Transverse colon (tissue), 4 donors: ENCODE results near the gene CYP4F3. TPM values are rescaled to one million over a fixed set of nuclear protein-coding genes. Genes with fewer than 3 reads are reported as not detected.

ENCODE experiments used
- DNase-seq: peaks from one replicate; pipeline ENCODE4 v3.0.0-alpha.2; 2019
- H3K27ac ChIP-seq, 4 donors: fragments of 200-600 bp; sonication (generic); 2 replicates each; pipeline ENCODE4 v1.5.1; 2016 to 2018; ENCODE audit warnings: inconsistent platforms in 4 of 4
- H3K27me3 ChIP-seq: fragments of 200-600 bp; sonication (generic); 2 replicates; pipeline ENCODE4 v1.5.1; 2017; ENCODE audit warnings: inconsistent platforms
- H3K36me3 ChIP-seq, 4 donors: fragments of 200-600 bp; sonication (generic); 2 replicates each; pipeline ENCODE4 v1.5.1; 2017 to 2019; ENCODE audit warnings: inconsistent platforms in 4 of 4
- H3K4me1 ChIP-seq, 4 donors: fragments of 200-600 bp; sonication (generic); 2 replicates each; pipeline ENCODE4 v1.5.1; 2017 to 2020; ENCODE audit warnings: inconsistent platforms in 4 of 4
- H3K4me3 ChIP-seq, 4 donors: fragments of 200-600 bp; sonication (generic); 1 replicate in 1 of 4; 2 replicates in 3 of 4; pipeline versions ENCODE4 v1.5.1 to v1.6.1; 2017 to 2019; ENCODE audit warnings: inconsistent platforms in 4 of 4
- H3K9me3 ChIP-seq, 2 donors: fragments of 200-600 bp; sonication (generic); 2 replicates each; pipeline ENCODE4 v1.5.1; 2017 to 2019; ENCODE audit warnings: inconsistent platforms in 2 of 2
- EP300 ChIP-seq: sonication (generic); formaldehyde crosslinking; IDR thresholded peaks from one replicate; pipeline ENCODE4 v1.6.1; 2017; ENCODE audit warnings: antibody characterized with exemption, low read depth
- POLR2A ChIP-seq: fragments of 450-650 bp; IDR thresholded peaks from one replicate; pipeline ENCODE4 v1.6.1; 2016; ENCODE audit warnings: antibody characterized with exemption, mild to moderate bottlenecking, moderate library complexity
- POLR2AphosphoS5 ChIP-seq, 3 donors: sonication (generic); formaldehyde crosslinking; IDR thresholded peaks; one replicate each; pipeline ENCODE4 v1.6.1; 2016; ENCODE audit warnings: antibody characterized with exemption in 3 of 3
- WGBS, 2 donors: methylation state at CpG; one replicate each; pipeline ENCODE4 v1.1.5; 2018; ENCODE audit warnings: low coverage in 1 of 2; 5-methylcytosine and 5-hydroxymethylcytosine counted together
- in situ Hi-C, 4 donors: fragments of 200-750 bp; cut with MboI; loops; one replicate each; pipeline versions ENCODE4 v1.15.0 to v1.15.1; 2017; ENCODE audit warnings: low sequenced_read_pairs in 3 of 4, low pct_ligation_motif_present in 1 of 4, low pct_unique_long_range_greater_than_20kb in 1 of 4
- intact Hi-C: fragments of 100-400 bp; cut with DNase I; formaldehyde crosslinking; loops from one replicate; pipeline ENCODE4 v1.15.1; 2023; ENCODE audit warnings: low total_unique reads
- total RNA-seq, 4 donors: library from RNA; depleted of rRNA; stranded (reverse); fragments of >200 nt; gene quantifications; one replicate each; pipeline ENCODE4 v1.1.0, GENCODE V29; 2016
- TF ChIP-seq, protein P1 (sequence below), 5 experiments: fragments of 200-600 bp in 3 of 5; fragments of 450-650 bp in 2 of 5; sonication (generic) in 3 of 5; IDR thresholded peaks; 1 replicate in 2 of 5; 2 replicates in 3 of 5; pipeline ENCODE4 v1.5.1; 2016 to 2017; ENCODE audit warnings: antibody characterized with exemption in 5 of 5, inconsistent platforms in 3 of 5, mild to moderate bottlenecking in 2 of 5, moderate library complexity in 1 of 5

The CYP4F3 gene
- total RNA-seq, 4 donors from 2014 or later: 12.4 to 22.7 (median 16.2) TPM

DNA sequence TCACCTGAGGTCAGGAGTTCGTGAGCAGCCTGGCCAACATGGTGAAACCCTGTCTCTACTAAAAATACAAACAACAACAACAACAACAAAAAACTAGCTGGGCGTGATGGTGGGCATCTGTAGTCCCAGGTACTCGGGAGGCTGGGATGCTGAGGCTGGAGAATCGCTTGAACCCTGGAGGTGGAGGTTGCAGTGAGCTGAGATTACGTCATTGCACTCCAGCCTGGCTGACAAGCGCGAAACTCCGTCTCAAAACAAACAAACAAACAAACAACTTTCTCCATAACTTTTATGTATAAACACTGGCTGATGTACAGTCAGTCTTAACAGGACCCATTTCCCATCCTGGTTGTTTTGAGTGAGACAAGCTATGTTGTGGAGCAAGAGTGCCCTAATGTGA, 31.4 kb upstream of the CYP4F3 start:
- intact Hi-C loops: no loop called here
- Histone ChIP-seq H3K4me3 (no peak overlapping the region), H3K27ac (no peak overlapping the region), H3K4me1 (peaks cover 0 to 6% (median 0%) of the 10 kb centered on the region in 4 donors), H3K36me3 (no peaks in the 10 kb centered on the region), H3K9me3 (no peaks in the 10 kb centered on the region), H3K27me3 (no peaks in the 10 kb centered on the region)
- in situ Hi-C loops: loop anchor here in 2 of 4 donors (25.0 kb wide), 1 partner anchor 403 kb away; no protein-coding TSS in a partner anchor
- no peak for DNase-seq
- 76 to 92% methylated on average over 6 to 8 of the region's 8 CpGs for WGBS, 2 donors
- TF ChIP-seq, protein P1, sequence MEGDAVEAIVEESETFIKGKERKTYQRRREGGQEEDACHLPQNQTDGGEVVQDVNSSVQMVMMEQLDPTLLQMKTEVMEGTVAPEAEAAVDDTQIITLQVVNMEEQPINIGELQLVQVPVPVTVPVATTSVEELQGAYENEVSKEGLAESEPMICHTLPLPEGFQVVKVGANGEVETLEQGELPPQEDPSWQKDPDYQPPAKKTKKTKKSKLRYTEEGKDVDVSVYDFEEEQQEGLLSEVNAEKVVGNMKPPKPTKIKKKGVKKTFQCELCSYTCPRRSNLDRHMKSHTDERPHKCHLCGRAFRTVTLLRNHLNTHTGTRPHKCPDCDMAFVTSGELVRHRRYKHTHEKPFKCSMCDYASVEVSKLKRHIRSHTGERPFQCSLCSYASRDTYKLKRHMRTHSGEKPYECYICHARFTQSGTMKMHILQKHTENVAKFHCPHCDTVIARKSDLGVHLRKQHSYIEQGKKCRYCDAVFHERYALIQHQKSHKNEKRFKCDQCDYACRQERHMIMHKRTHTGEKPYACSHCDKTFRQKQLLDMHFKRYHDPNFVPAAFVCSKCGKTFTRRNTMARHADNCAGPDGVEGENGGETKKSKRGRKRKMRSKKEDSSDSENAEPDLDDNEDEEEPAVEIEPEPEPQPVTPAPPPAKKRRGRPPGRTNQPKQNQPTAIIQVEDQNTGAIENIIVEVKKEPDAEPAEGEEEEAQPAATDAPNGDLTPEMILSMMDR (IDR thresholded peaks at IDR 0.05): no peak
- TF ChIP-seq EP300: no peak
- TF ChIP-seq POLR2A: no peak
- no peak for TF ChIP-seq POLR2AphosphoS5 (IDR thresholded peaks at IDR 0.05)

DNA sequence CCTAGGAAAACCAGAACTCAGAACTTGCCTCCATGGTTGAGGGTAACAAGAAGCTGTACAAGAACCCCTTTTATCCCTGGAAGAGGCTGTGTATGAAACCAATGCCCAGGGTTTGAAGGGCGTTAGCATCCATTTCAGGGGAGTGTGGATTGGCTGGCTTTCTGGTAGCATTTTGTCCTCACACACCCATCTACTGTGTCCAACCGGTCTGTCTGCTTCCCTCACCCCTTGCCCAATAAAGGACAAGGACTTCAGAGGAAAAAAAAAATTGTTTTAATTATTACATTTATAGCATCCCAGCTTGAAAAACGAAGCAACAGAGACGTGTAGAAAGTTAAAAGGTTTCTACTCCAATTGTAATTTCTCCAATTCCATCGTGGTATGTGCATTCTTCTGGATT, 28.4 kb upstream of the CYP4F3 start:
- no peaks in the 10 kb centered on the region for H3K9me3 ChIP-seq
- H3K4me1 ChIP-seq: no peaks in the 10 kb centered on the region
- WGBS, 2 donors: 31 to 36% methylated on average over 3 to 5 of the region's 5 CpGs
- no peak overlapping the region for H3K27ac ChIP-seq
- DNase-seq: no peak
- H3K4me3 ChIP-seq: no peak overlapping the region
- H3K27me3 ChIP-seq: no peaks in the 10 kb centered on the region
- intact Hi-C loops: no loop called here
- H3K36me3 ChIP-seq: no peaks in the 10 kb centered on the region
- TF ChIP-seq EP300: no peak
- TF ChIP-seq POLR2AphosphoS5 (IDR thresholded peaks at IDR 0.05): no peak
- TF ChIP-seq POLR2A: no peak
- TF ChIP-seq, protein P1 (IDR thresholded peaks at IDR 0.05): no peak
- in situ Hi-C loops: loop anchor here in 2 of 4 donors (25.0 kb wide), 1 partner anchor 400 kb away; no protein-coding TSS in a partner anchor

DNA sequence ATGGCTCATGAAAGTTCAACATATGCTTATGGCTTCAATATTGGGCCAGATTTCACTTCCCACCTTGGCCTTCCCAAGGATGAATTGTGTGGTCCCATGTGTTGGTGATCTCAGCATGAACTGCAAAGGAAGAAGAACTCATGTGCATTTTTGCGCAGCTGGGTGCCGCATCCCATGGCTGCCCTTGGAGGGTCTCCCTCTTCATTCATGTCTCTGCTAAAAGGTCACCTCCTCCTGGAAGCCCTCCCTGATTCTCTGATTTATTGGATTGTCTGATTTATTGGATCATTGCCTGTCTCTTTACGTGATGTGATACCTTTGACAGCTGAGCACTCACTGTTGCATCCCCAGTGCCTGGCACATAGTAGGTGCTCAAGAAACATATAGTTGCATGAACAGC, 27.4 kb upstream of the CYP4F3 start:
- no peak for DNase-seq
- no peaks in the 10 kb centered on the region for H3K4me1 ChIP-seq
- TF ChIP-seq EP300 (no peak), POLR2AphosphoS5 (IDR thresholded peaks at IDR 0.05) (no peak), POLR2A (no peak)
- TF ChIP-seq, protein P1 (IDR thresholded peaks at IDR 0.05): no peak
- in situ Hi-C loops: loop anchor here in 2 of 4 donors (25.0 kb wide), 1 partner anchor 399 kb away; no protein-coding TSS in a partner anchor
- intact Hi-C loops: no loop called here
- WGBS, 2 donors: 90% methylated on average over 3 of the region's 3 CpGs; no CpG with 5 or more reads in 1 of the 2 donors
- no peaks in the 10 kb centered on the region for H3K27me3 ChIP-seq
- no peak overlapping the region for H3K27ac ChIP-seq
- H3K4me3 ChIP-seq: no peak overlapping the region
- H3K9me3 ChIP-seq: no peaks in the 10 kb centered on the region
- H3K36me3 ChIP-seq: no peaks in the 10 kb centered on the region

DNA sequence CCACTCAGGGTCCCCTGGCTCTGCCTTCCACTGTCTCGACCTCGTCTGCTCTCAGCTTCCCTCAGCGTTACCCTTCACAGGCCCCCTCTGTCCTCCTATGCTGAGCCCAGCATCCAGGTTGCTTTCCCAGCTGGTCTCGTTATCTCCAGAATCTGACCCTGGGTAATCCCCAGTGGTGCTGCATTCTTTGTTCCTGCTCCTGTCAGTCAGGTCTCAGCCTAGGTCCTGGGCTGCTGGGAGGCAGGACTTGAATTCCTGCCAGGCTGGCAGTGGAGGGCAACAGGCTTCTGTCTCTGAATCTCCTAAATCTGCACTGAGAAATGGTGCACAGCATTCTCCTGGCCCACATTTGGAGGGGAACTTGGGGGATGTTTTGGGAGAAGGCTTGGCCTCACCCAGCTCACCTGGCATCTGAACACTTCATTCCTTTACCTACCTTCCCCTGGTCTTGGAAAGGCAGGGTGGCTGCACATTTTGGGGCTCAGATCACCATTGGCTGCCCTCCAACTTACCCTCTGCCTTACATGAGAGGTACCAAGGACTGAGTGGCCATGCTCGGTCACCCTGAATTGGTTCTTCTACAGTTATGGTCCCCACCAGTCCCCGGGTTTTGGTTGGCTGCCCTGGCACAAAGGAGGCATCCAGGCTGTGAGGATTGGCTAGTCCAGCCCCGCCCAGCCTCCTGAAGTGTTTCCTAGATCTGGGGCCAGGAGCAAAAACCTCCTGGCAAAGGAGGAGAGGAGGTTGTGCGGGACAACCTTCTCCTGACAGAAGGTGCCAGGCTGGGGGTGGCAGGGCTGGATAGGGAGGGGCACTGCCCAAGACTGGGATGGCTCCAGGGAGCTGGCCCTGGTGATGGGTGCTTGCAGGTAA, 26.0 kb upstream of the CYP4F3 start, which contains the start of gene CYP4F8:
Gene CYP4F8, plus strand, starts transcription at position 712 of the 873 bp plus-strand sequence. CDS start 399 bp downstream, outside the sequence.
- no peak within 1 kb of the TSS for H3K4me3 ChIP-seq
- no peak for DNase-seq
- TF ChIP-seq, protein P1 (IDR thresholded peaks at IDR 0.05): no peak
- TF ChIP-seq POLR2A (no peak), EP300 (no peak), POLR2AphosphoS5 (IDR thresholded peaks at IDR 0.05) (no peak)
- no peaks in the 10 kb centered on the region for H3K4me1 ChIP-seq
- WGBS, 2 donors: 45% methylated on average over 8 of the region's 8 CpGs; no CpG with 5 or more reads in 1 of the 2 donors
- no peak within 1 kb of the TSS for H3K27ac ChIP-seq
- H3K27me3 ChIP-seq: peaks cover 5% of the 10 kb centered on the region
- intact Hi-C loops: no loop called here
- in situ Hi-C loops: loop anchor here in 2 of 4 donors (25.0 kb wide), 1 partner anchor 398 kb away; no protein-coding TSS in a partner anchor
- no peaks in the 10 kb centered on the region for H3K9me3 ChIP-seq
- no peaks in the 10 kb centered on the region for H3K36me3 ChIP-seq
